Esophagus squamous epithelium (tissue), 5 donors: ENCODE measurements around the gene FILIP1. TPM values are rescaled to one million over a fixed set of nuclear protein-coding genes. Genes with fewer than 3 reads are reported as not detected.

Experiments used
- DNase-seq: peaks from one replicate; lab custom pipeline; 2025; lab: John Stamatoyannopoulos, UW
- H3K27ac ChIP-seq, 4 donors: fragments of 200-600 bp; sonication (generic); one replicate each; pipeline ENCODE4 v1.5.1; 2016 to 2019; ENCODE audit warnings: mild to moderate bottlenecking in 1 of 4
- H3K27me3 ChIP-seq, 4 donors: fragments of 200-600 bp; sonication (generic); 1 replicate in 3 of 4; 2 replicates in 1 of 4; pipeline versions ENCODE4 v1.5.1 to v1.6.0; 2017 to 2021; ENCODE audit warnings: antibody characterized with exemption in 1 of 4
- H3K36me3 ChIP-seq, 3 donors: fragments of 200-600 bp; sonication (generic); one replicate each; pipeline ENCODE4 v1.5.1; 2016 to 2019
- H3K4me1 ChIP-seq, 3 donors: fragments of 200-600 bp; sonication (generic); one replicate each; pipeline ENCODE4 v1.5.1; 2017 to 2019
- H3K4me3 ChIP-seq, 4 donors: fragments of 200-600 bp; sonication (generic); 1 replicate in 3 of 4; 2 replicates in 1 of 4; pipeline ENCODE4 v1.5.1; 2016 to 2019; ENCODE audit warnings: mild to moderate bottlenecking in 2 of 4, moderate library complexity in 1 of 4
- H3K9me3 ChIP-seq, 3 donors: fragments of 200-600 bp; sonication (generic); one replicate each; pipeline ENCODE4 v1.5.1; 2016 to 2019
- CTCF ChIP-seq, 6 experiments: fragments of 450-650 bp in 4 of 6; fragments of 200-600 bp in 2 of 6; sonication (generic) in 2 of 6; IDR thresholded peaks; one replicate each; pipeline ENCODE4 v1.5.1; 2016 to 2019; ENCODE audit warnings: antibody characterized with exemption in 6 of 6, mild to moderate bottlenecking in 4 of 6, moderate library complexity in 4 of 6
- POLR2A ChIP-seq, 4 donors: fragments of 450-650 bp; IDR thresholded peaks; one replicate each; pipeline ENCODE4 v1.6.1; 2017; ENCODE audit warnings: antibody characterized with exemption in 4 of 4, mild to moderate bottlenecking in 4 of 4, moderate library complexity in 3 of 4
- WGBS, 2 donors: methylation state at CpG; one replicate each; pipeline ENCODE4 v1.1.5; 2018; 5-methylcytosine and 5-hydroxymethylcytosine counted together
- intact Hi-C: fragments of 100-400 bp; cut with DNase I; formaldehyde crosslinking; loops from one replicate; pipeline ENCODE4 v1.15.0; 2022
- total RNA-seq, 4 donors: library from RNA; depleted of rRNA; stranded (reverse); fragments of >200 nt; gene quantifications; one replicate each; pipeline ENCODE4 v1.1.0, GENCODE V29; 2016
- donor health status: DM: yes; HTN: yes; CAD: no.

The FILIP1 gene
- total RNA-seq, 4 donors from 2014 or later, result 0.49 to 13.4 (median 2.3) TPM

GRCh38 chr6:75329703-75330102 is 163.9 kb downstream of the FILIP1 start:
- Histone ChIP-seq H3K9me3 (no peaks in the 10 kb centered on the region), H3K36me3 (no peaks in the 10 kb centered on the region), H3K4me3 (no peak overlapping the region), H3K4me1 (peaks cover 0 to 9% (median 0%) of the 10 kb centered on the region in 3 donors), H3K27ac (no peak overlapping the region), H3K27me3 (no peaks in the 10 kb centered on the region)
- no peak for DNase-seq
- WGBS, 2 donors, result 91% methylated on average over 1 of the region's 1 CpG
- intact Hi-C loops, result no loop called here
- no peak for TF ChIP-seq POLR2A (IDR thresholded peaks at IDR 0.05)
- no peak for TF ChIP-seq CTCF (IDR thresholded peaks at IDR 0.05)

- WGBS, 2 donors, result 69 to 89% methylated on average over 1 of the region's 1 CpG
Observed at GRCh38 chr6:75327807-75328206, 165.8 kb downstream of the FILIP1 start.

GRCh38 chr6:75326557-75327258 is 166.9 kb downstream of the FILIP1 start:
- intact Hi-C loops, result no loop called here
- Histone ChIP-seq H3K4me1 (no peaks in the 10 kb centered on the region), H3K4me3 (no peak overlapping the region), H3K27ac (no peak overlapping the region), H3K27me3 (no peaks in the 10 kb centered on the region), H3K36me3 (no peaks in the 10 kb centered on the region), H3K9me3 (no peaks in the 10 kb centered on the region)
- TF ChIP-seq CTCF (IDR thresholded peaks at IDR 0.05), result no peak
- TF ChIP-seq POLR2A (IDR thresholded peaks at IDR 0.05), result no peak
- no peak for DNase-seq
- 76 to 83% methylated on average over 2 of the region's 2 CpGs for WGBS, 2 donors

More at GRCh38 chr6:75327807-75328206, 165.8 kb downstream of the FILIP1 start:
- Histone ChIP-seq H3K36me3 (no peaks in the 10 kb centered on the region), H3K9me3 (no peaks in the 10 kb centered on the region), H3K4me1 (no peaks in the 10 kb centered on the region), H3K27ac (no peak overlapping the region), H3K27me3 (no peaks in the 10 kb centered on the region), H3K4me3 (no peak overlapping the region)
- no peak for DNase-seq
- TF ChIP-seq POLR2A (IDR thresholded peaks at IDR 0.05), result no peak
- TF ChIP-seq CTCF (IDR thresholded peaks at IDR 0.05), result no peak
- intact Hi-C loops, result no loop called here

- Histone ChIP-seq H3K27me3 (no peaks in the 10 kb centered on the region), H3K36me3 (no peaks in the 10 kb centered on the region), H3K4me1 (peaks cover 0 to 6% (median 0%) of the 10 kb centered on the region in 3 donors), H3K27ac (no peak overlapping the region), H3K9me3 (no peaks in the 10 kb centered on the region), H3K4me3 (no peak overlapping the region)
- DNase-seq, result no peak
- 72 to 100% methylated on average over 2 of the region's 2 CpGs for WGBS, 2 donors
- TF ChIP-seq POLR2A (IDR thresholded peaks at IDR 0.05), result no peak
- TF ChIP-seq CTCF (IDR thresholded peaks at IDR 0.05), result no peak
- intact Hi-C loops, result no loop called here
Observed at GRCh38 chr6:75318900-75319299, 174.7 kb downstream of the FILIP1 start.

GRCh38 chr6:75317503-75318206 is 175.9 kb downstream of the FILIP1 start:
- Histone ChIP-seq H3K27me3 (no peaks in the 10 kb centered on the region), H3K36me3 (no peaks in the 10 kb centered on the region), H3K4me3 (no peak overlapping the region), H3K27ac (peak overlapping the region in 1 of 4 donors; percentile 5), H3K9me3 (no peaks in the 10 kb centered on the region), H3K4me1 (peaks cover 0 to 6% (median 0%) of the 10 kb centered on the region in 3 donors)
- TF ChIP-seq POLR2A (IDR thresholded peaks at IDR 0.05) (no peak), CTCF (IDR thresholded peaks at IDR 0.05) (no peak)
- WGBS, 2 donors, result 52 to 58% methylated on average over 4 of the region's 4 CpGs
- intact Hi-C loops, result no loop called here
- no peak for DNase-seq
